Activated CD4-positive, alpha-beta T cell treated with anti-CD3 and anti-CD28 coated beads for 4 hours (primary cell): Measurements from ENCODE around the gene GNB5.

ENCODE experiments used
- DNase-seq, 2 donors: peaks; one replicate each; pipeline ENCODE4 v3.0.0-alpha.2; 2020

GNB5 gene

DNA sequence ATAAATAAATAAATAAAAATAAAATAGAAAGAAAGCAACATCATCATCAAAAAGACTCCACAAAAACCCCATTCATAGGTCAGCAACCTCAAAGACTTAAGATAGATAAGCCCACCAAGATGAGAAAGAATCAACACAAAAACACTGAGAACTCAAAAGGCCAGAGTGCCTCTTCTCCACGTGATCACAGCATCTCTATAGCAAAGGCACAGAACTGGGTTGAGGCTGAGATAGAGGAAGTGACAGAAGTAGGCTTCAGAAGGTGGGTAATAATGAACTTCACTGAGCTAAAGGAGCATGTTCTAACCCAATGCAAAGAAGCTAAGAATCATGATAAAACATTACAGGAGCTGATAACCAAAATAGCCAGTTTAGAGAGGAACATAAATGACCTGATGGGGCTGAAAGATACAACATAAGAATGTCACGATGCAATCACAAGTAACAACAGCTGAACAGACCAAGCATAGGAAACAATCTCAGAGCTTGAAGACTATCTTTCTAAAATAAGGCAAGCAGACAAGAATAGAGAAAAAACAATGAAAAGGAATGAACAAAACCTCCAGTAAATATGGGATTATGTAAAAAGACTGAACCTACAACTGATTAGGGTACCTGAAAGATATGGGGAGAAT, 26.4 kb downstream of the GNB5 start:
- no peak for DNase-seq

GRCh38 chr15:52163321-52164190, 27.6 kb downstream of the GNB5 start:
- DNase-seq: no peak

GRCh38 chr15:52162876-52163275, 28.3 kb downstream of the GNB5 start:
- no peak for DNase-seq

DNA sequence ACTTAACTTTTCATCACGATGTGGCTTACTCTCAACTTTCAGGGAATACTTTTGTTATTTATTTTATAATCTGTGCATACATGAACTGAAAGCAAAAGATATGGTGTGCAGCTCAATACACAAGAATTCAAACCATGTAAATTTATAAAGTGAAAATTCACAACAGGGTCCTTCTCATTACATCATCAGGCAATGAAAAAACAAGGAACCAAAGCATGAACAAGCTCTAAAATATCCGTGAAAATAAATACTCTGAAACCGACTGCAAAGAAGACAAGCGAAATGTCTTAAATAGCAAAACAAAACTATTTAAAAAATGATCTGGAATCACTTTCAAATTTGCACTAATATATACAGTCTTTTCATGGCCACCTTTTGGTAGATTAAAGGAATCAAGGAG, 28.9 kb downstream of the GNB5 start:
- DNase-seq: no peak

DNA sequence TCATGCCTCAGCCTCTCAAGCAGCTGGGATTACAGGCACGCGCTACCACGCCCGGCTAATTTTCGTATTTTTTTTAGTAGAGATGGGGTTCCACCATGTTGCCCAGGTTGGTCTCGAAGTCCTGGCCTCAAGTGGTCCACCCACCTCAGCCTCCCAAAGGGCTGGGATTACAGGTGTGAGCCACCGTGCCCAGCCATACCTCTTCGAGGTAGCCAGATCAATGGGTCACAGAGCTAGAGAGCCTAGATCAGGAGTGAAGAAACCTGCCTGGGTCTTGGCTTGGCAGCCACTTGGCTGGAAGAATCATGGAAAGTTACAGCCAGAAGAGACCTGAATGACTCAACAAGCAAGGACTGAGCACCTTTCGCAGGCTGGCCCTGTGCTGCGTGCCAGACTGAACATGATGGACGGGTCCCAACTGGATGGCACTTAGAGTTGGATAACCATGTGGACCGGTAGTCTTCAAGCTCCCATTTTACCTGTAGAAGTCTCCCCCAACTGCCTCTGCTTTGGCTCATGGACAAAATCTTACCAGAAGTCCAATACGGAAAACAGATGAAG, 29.7 kb downstream of the GNB5 start:
- DNase-seq: no peak

- DNase-seq: no peak
Observed at GRCh38 chr15:52159645-52160044, 31.5 kb downstream of the GNB5 start.

- no peak for DNase-seq
Observed at GRCh38 chr15:52158084-52158765, 33.0 kb downstream of the GNB5 start.

DNA sequence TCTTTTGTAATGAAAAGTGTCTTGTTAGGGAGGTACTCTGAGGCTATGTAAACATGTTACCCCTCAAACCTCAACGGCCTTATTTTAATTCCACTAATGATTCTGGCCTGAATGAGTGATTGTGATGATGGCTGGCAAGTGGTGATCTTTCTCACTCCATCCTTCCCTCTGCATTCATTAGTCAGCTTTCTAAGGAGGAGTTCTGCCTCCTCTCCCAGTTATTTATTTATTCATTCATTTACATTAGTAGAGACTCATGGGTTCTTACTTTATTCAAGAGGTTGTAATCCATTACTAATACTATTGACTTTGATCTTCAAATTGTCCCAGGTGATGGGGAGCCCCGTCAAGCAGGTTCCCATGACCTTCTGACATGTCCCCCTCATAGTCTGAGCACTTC, 35.3 kb downstream of the GNB5 start:
- no peak for DNase-seq

GRCh38 chr15:52154896-52155865, 36.0 kb downstream of the GNB5 start:
- DNase-seq: no peak

GRCh38 chr15:52153900-52154895, 37.0 kb downstream of the GNB5 start:
- no peak for DNase-seq

DNA sequence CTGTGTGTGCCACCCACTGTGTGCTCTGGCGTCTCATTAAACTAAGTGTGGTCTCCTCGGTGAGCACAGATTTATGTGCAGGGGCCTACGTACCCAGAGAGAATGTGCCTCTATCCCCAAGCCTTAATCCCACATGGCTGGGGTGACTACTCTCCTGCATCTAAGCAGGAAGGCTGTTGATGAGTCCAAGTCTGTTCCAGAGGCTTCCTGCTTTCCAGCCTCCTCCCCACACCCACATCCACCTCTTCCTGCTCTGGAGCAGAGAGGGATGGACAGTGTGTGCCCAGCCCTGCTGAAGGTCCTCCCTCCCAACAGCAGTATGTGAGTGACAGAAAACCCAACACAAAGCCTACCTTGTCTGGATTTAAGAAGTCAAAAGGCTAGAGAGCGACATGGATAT, 39.8 kb downstream of the GNB5 start:
- no peak for DNase-seq

DNA sequence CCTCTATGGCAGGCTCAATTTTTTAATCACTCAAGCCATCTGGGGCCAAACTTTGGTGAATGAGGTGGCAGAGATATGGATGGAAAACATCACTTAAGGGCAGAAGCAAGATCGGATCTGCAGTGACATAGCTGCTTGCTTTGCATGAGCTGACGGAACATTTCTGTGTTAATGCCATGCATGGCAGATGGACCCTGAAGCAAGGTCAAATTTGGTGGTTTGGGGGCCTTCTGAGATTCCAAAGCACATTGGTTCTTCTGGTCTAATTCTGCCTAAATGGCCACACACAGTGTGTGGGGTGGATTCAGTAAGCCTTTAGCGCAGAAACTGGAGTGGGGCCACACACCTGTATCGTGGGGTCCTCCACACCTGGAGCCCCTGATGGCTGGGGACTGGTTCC, 40.3 kb downstream of the GNB5 start:
- no peak for DNase-seq

GRCh38 chr15:52150043-52150825, 41.0 kb downstream of the GNB5 start:
- DNase-seq: no peak

GRCh38 chr15:52148403-52148802, 42.8 kb downstream of the GNB5 start:
- DNase-seq: no peak

GRCh38 chr15:52146776-52147175, 44.4 kb downstream of the GNB5 start:
- DNase-seq: no peak

- no peak for DNase-seq
Observed at GRCh38 chr15:52146261-52146660, 44.9 kb downstream of the GNB5 start.

GRCh38 chr15:52144656-52145178, 46.5 kb downstream of the GNB5 start:
- DNase-seq: no peak

DNA sequence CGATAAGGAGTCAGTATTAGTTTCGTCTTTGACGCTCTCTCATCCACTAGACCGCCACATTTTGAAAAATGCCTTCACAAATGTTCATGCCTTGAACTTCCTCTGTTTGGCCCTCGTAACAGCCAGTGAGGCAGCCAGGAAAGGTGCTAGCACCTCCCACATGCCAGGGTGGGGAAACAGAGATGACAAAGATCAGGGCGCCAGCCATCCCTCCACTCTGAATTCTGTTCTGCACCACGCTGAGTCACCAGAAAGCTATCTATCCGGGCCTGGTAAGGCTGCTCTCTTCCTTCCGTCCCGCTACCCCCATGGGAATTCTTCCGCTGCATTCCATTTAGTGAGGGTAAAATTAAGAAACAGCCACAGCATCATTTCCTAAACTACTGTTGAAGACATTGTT, 47.3 kb downstream of the GNB5 start:
- DNase-seq: no peak

DNA sequence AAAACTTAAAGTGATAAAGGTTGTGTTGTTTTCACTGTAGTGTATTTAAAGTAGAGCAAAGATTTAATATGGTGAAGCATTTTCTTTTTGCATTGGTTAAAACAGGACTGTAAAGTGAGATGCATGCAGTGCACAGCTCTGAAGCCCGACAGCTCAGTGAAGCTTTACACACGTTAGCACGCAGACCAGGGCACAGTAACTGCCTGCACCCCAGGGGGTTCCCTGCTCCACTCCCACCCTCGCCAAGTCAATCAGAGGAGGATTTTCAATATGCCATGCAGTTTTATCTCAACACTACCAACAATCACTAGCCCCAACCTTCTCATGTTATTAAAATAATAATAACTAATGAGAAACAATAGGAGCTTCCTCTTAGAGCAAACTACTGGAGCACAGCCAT, 50.5 kb downstream of the GNB5 start:
- no peak for DNase-seq
